HG03108 (cell line): ENCODE measurements around the gene PTPRF.
"Not testable (repeated sequence)": the region's sequence is repeated elsewhere in the genome, so short reads cannot be mapped to it uniquely, and the experiment has no call there.

Experiments
- ATAC-seq: cut with Tn5 transposase; IDR thresholded peaks from one replicate; pipeline ENCODE4 v1.9.1; 2021; ENCODE audit warnings: moderate library complexity; ENCODE audit not compliant: unreplicated experiment

The PTPRF gene

DNA sequence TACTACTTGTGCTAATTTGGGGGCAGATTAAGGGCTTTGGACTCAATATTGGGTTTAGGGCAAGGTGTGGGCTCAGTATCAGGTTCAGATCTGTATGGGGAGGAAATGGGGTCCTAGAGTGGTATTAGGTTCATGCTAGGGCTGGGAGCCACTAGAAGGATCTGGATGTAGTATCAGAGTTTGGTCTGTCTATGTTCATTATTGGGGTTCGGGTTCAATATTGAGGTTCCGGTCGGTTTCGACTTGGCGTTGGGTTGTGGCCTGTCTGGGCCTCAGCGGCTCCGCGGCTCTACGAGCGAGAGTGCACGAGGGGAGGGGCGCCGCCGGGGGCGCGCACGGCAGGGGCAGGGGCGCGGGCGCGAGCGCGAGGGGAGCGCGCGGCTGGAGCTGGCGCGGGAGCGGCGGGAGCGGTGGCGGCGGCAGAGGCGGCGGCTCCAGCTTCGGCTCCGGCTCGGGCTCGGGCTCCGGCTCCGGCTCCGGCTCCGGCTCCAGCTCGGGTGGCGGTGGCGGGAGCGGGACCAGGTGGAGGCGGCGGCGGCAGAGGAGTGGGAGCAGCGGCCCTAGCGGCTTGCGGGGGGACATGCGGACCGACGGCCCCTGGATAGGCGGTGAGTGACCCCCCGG is at the start of gene PTPRF:
Gene PTPRF (plus strand): TSS at position 401 of the 624 bp plus-strand sequence. CDS start 14,193 bp downstream, outside the sequence.
- no peak for ATAC-seq

- ATAC-seq: no peak
These were observed 49.2 kb upstream of the PTPRF start for GRCh38 chr1:43481491-43481890.

DNA sequence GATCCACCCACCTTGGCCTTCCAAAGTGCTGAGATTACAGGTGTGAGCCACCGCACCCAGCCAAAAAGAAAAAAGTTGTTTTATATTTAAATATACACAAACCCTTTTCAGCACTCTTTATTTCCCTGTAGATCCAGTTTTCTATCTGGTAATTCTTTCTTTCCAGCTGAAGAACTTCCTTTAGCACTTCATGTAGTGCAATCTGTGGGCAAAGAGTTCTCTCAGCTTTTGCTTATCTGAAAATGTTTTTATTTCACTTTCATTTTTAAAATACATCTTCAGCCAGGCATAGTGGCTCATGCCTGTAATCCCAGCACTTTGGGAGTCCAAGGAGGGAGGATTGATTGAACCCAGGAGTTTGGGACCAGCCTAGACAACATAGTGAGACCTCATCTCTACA is 48.5 kb upstream of the PTPRF start:
- ATAC-seq: no peak

GRCh38 chr1:43484367-43484766 is 46.3 kb upstream of the PTPRF start:
- no peak for ATAC-seq

GRCh38 chr1:43488165-43488564 is 42.5 kb upstream of the PTPRF start:
- no peak for ATAC-seq

DNA sequence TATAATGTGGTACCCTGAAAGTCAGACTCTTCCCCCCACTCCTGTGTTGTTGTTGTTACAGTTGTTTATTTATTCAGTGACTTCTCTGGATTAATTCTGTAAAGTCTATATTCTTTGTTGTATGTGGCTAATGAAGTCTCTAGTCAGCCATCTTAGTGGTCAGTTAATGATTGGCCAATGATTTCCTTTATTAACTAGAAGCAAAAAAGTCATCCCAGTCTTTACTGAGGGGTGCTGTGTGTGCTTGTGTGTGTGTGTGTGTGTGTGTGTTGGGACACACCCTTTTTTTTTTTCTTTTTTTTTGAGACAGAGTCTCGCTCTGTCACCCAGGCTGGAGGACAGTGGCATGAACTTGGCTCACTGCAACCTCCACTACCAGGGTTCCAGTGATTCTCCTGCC is 39.6 kb upstream of the PTPRF start:
- no peak for ATAC-seq

DNA sequence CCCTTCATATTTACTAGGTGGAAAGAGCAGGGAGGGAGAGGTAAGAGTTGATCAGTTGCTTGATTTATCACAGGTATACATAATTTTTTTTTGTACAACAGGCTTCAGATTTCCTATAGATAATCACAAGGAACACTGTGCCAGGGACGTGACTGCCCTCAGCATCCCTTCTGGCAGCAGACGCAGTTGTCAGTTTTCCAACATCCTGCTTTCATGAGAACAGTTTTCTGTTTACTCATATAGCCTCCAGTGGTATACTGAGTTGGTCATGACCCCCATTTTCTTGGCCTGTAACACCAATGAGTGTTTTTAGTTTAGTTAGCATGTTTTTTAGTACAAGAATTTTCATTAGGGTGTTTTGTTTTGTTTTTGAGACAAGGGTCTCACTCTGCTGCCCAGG is 37.9 kb upstream of the PTPRF start:
- no peak for ATAC-seq

DNA sequence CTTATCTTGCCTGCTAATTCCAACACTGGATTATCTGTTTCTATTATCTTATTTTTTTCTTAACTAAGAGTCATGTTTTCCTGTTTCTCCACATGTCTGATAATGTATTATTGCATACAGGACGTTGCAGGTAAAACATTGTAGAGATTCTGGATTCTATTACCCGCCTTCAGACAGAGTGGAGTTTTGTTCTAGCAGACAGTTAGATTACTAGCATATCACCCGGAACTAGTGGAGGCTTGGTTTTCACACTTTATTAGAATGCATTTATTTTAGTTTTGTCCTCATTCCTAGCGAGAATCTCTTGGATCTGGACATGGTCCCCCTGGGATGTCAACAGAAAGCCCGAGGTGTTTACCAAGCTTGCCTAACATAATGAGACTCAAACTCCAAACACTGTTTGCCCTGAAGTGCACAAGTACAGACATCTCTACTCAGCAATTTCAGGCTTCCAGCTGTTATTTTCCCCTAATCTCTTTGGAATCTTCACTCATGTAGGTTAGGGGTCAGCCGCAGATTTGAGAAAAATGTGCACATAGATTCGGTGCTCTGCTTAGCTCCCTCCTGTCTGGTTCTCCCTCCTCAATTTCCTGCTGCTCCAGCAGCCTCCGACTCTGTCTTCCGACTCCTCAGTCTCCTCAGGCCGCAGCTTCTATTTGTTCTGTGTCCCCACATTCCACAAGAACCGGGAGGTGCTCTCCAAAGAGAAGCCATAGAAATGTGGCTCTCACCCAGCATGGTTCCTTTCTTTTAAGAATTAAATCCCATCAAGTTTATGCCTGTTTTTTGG is 36.8 kb upstream of the PTPRF start:
- ATAC-seq: no peak

GRCh38 chr1:43495204-43495603 is 35.5 kb upstream of the PTPRF start:
- no peak for ATAC-seq

DNA sequence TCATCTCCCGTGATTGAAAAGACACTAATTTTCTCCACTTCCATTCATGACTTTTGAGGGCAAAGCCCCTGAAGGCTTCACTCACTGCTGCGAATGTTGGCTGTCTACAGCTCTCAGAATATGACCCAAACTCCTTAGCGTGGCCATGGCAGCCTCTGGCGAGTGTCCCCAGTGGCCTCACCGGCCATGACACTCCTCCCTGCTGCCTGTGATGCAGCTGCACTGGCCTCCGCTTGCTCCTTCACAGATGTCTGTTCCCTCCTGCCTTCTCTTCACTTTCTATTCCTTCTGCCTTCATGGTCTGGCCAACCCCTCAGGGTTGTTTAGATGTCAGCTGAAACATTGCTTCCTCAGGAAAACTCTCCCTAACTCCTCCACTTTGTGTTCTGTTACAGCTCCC is 30.8 kb upstream of the PTPRF start:
- ATAC-seq: no peak

GRCh38 chr1:43501806-43502205 is 28.9 kb upstream of the PTPRF start:
- ATAC-seq: not testable (repeated sequence)

DNA sequence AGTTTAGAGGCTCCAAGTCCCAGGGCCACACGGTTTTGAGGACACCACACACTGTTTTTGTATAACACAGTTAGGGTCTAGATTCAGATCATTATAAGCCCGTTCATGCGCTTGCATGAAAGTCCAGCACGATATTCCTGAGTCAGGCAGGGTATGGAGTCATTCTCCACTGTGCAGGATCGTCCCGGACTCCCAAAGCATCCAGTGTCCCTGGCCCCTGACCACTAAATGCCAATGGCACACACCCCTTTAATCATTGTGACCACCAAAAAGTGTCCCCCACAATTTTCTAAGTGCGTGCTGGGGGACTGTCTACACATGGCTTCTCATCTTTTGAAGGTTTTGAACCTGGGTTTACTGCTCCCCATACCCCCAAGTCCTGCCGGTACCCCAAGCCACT is 27.1 kb upstream of the PTPRF start:
- ATAC-seq: no peak

GRCh38 chr1:43505077-43505780 is 25.5 kb upstream of the PTPRF start:
- ATAC-seq: no peak

DNA sequence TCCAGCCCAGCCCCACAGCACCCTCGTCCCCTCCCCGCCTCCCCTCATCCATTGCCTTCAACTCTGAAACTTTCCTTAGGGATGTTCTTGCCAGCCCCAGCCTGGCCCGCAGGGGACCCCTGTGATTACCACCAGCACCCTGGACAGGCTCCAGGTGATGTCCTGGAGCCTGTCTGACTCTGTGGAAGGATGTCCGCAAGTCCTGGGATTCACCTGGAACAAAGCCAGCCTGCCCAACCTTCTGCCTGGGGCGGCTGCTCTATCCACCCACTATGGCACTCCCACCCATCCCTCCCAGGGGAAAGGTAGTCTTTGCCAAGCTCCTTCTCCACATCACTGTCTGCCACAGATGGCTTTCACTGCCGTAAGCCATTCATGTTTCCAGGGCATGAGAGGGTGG is 24.4 kb upstream of the PTPRF start:
- ATAC-seq: no peak

GRCh38 chr1:43507296-43508295 is 23.1 kb upstream of the PTPRF start:
- no peak for ATAC-seq

DNA sequence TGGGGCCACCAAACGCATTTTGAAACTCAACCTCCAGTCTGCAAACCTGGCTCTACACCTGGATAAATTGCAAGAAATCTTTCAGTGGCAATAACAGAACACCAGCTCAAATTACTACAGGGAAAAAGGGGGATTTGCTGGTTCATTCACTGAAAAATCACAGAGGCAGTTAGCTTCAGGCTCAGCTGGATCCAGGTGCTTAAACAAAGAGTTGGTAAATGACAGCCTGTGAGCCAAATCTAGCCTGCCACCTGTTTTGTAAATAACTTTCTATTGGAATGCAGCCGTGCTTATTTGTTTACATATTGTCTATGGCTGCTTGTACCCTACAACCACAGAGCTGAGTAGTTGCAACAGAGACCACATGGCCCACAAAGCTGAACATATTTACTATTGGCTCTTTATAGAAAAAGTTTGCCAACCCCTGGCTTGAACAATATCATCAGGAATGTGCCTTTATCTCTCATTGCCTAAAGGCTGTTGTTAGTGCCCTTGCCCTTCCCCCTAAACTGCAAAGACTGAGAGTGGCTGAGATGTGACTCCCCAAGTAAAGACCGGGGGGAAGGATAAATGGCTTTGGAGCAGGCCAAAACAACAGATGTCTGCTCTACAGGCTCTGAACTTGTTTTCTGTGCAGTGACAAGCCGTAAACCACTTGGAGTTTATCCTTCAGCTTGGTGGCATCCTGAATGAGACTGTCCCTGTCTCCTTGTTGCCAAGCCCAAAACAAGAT is 21.5 kb upstream of the PTPRF start:
- no peak for ATAC-seq

- no peak for ATAC-seq
These were observed 20.8 kb upstream of the PTPRF start for GRCh38 chr1:43509740-43510375.

DNA sequence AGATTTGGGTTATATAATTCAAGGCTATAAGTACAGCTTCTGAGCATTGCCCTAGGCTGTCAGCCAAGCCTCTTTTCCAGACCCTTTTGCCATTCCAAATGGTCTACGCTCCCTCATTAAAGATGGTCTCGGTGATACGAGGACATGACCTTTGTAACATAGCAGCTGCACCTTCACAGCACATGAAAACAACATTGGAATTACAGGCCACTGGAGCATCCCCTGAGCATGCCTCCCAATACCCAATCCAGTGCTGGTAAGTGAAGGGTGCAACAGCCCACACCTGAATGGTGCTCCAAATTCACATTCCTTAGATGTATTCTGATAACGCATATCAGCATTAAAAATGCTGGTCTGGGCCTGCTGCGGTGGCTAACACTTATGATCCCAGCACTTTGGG is 20.1 kb upstream of the PTPRF start:
- ATAC-seq: no peak

DNA sequence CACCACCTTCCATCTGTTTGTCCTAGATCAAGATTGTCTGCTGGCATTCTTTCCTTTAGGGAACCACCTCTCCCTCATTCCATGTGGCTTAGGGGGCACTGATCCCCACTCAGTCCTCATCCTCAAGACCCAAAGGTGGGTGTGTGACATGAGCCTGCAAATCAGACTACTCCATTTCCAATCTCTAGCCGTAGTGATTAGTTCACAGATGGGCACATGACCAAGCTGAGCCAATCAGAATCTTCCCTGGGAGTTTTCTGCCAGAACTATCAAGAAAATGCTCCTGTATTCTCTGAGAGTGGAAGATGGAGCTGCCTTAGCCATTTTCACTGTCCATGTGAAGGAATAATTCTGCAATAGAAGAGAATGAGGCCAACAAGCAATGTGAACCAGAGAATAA is 19.3 kb upstream of the PTPRF start:
- ATAC-seq: no peak

- no peak for ATAC-seq
These were observed 18.6 kb upstream of the PTPRF start for GRCh38 chr1:43512133-43512532.
